H1 (cell line): ENCODE data around the gene NEGR1. TPM values are rescaled to one million over a fixed set of nuclear protein-coding genes. Genes with fewer than 3 reads are reported as not detected.

Experiments
- CTCF ChIA-PET: fragments of 300-600 bp; sonication (Branson Sonifier 250); formaldehyde crosslinking; loops from one replicate; lab custom pipeline; 2021; ENCODE audit not compliant: partially characterized antibody; lab: Charles Lee
- POLR2A ChIA-PET: fragments of 300-600 bp; sonication (Branson Sonifier 250); formaldehyde crosslinking; loops from one replicate; lab custom pipeline; 2021; ENCODE audit warnings: inconsistent platforms; ENCODE audit not compliant: partially characterized antibody; lab: Charles Lee
- DNase-seq, 2 experiments: peaks; one replicate each; pipeline versions ENCODE4 v3.0.0 to v3.0.0-alpha.2; 2010 to 2022; ENCODE audit warnings: low spot score in 2 of 2, low read depth in 1 of 2, mixed read lengths in 1 of 2
- FAIRE-seq: peaks from 2 replicates; lab custom pipeline; 2011; peaks lifted over from hg19 to GRCh38; lab: Jason Lieb, UNC
- H2AFZ ChIP-seq: 2 replicates; pipeline ENCODE4 v1.8.1; 2012; ENCODE audit warnings: low read length, inconsistent platforms
- H2AK5ac ChIP-seq: 2 replicates; pipeline ENCODE4 v1.6.1; 2013; ENCODE audit warnings: low read depth, low read length
- H2BK120ac ChIP-seq: replicated peaks from 2 replicates; pipeline ENCODE3; 2013; ENCODE audit warnings: low read depth, low read length, inconsistent platforms
- H2BK12ac ChIP-seq: 2 replicates; pipeline ENCODE4 v1.6.1; 2013; ENCODE audit warnings: low read depth, low read length
- H2BK15ac ChIP-seq: 2 replicates; pipeline ENCODE4 v1.6.1; 2013; ENCODE audit warnings: low read length
- H2BK20ac ChIP-seq: 2 replicates; pipeline ENCODE4 v1.6.1; 2013; ENCODE audit warnings: low read length
- H2BK5ac ChIP-seq: 2 replicates; pipeline ENCODE4 v1.6.1; 2013; ENCODE audit warnings: low read depth, low read length
- H3K14ac ChIP-seq: 2 replicates; pipeline ENCODE4 v1.6.1; 2013; ENCODE audit warnings: inconsistent platforms; ENCODE audit not compliant: insufficient read length
- H3K18ac ChIP-seq: 2 replicates; pipeline ENCODE4 v1.6.1; 2013; ENCODE audit warnings: low read length; ENCODE audit errors: extremely low read depth
- H3K23ac ChIP-seq: 2 replicates; pipeline ENCODE4 v1.6.1; 2013; ENCODE audit warnings: inconsistent platforms; ENCODE audit not compliant: insufficient read length
- H3K23me2 ChIP-seq: 2 replicates; pipeline ENCODE4 v1.6.1; 2013; ENCODE audit warnings: low read depth, low read length
- H3K27ac ChIP-seq: 2 replicates; pipeline ENCODE4 v1.6.1; 2011; ENCODE audit warnings: low read depth, low read length, inconsistent platforms
- H3K27me3 ChIP-seq, 4 experiments: replicated peaks in 1 of 4; 1 replicate in 1 of 4; 2 replicates in 3 of 4; pipeline versions ENCODE4 v1.6.1 to v1.8.1; 2011 to 2013; ENCODE audit warnings: low read length in 3 of 4, mild to moderate bottlenecking in 3 of 4, inconsistent platforms in 2 of 4, mixed read lengths in 2 of 4, moderate library complexity in 1 of 4; ENCODE audit not compliant: control insufficient read depth in 3 of 4, insufficient read depth in 3 of 4; ENCODE audit errors: extremely low read depth in 1 of 4
- H3K36me3 ChIP-seq, 4 experiments: 2 replicates each; pipeline versions ENCODE4 v1.6.1 to v1.8.1; 2011 to 2013; ENCODE audit warnings: mild to moderate bottlenecking in 4 of 4, low read length in 3 of 4, moderate library complexity in 2 of 4, control low read depth in 1 of 4, inconsistent platforms in 1 of 4; ENCODE audit not compliant: insufficient read depth in 4 of 4, control insufficient read depth in 2 of 4
- H3K4ac ChIP-seq: replicated peaks from 2 replicates; pipeline ENCODE3; 2013; ENCODE audit warnings: low read length, low read depth, mixed read lengths, inconsistent platforms; ENCODE audit not compliant: insufficient read length
- H3K4me1 ChIP-seq, 4 experiments: replicated peaks in 1 of 4; 1 replicate in 1 of 4; 2 replicates in 3 of 4; pipeline versions ENCODE4 v1.6.1 to v1.8.1; 2011 to 2013; ENCODE audit warnings: low read length in 3 of 4, inconsistent platforms in 2 of 4, mixed read lengths in 1 of 4; ENCODE audit not compliant: insufficient read depth in 4 of 4, control insufficient read depth in 3 of 4
- H3K4me2 ChIP-seq, 2 experiments: 2 replicates each; pipeline versions ENCODE4 v1.6.1 to v1.8.1; 2011 to 2013; ENCODE audit warnings: low read depth in 2 of 2, low read length in 2 of 2, control low read depth in 1 of 2, inconsistent platforms in 1 of 2, mild to moderate bottlenecking in 1 of 2; ENCODE audit not compliant: insufficient read depth in 1 of 2
- H3K4me3 ChIP-seq, 4 experiments: fragments of 200-600, 300-600 bp in 1 of 4; sonication (generic), shearing (Covaris generic), sonication (Bioruptor Twin) in 1 of 4; 2 replicates each; pipeline versions ENCODE4 v1.5.1 to v1.8.1; 2011 to 2016; ENCODE audit warnings: low read length in 4 of 4, low read depth in 3 of 4, control low read depth in 2 of 4, inconsistent platforms in 2 of 4, mild to moderate bottlenecking in 2 of 4, mixed read lengths in 1 of 4, moderate library complexity in 1 of 4; ENCODE audit not compliant: insufficient read depth in 2 of 4; ENCODE audit errors: extremely low read depth in 1 of 4
- H3K56ac ChIP-seq: replicated peaks from 2 replicates; pipeline ENCODE3; 2013; ENCODE audit warnings: low read depth, mild to moderate bottlenecking, mixed read lengths, low read length, inconsistent platforms; ENCODE audit not compliant: insufficient read length
- H3K79me1 ChIP-seq: 2 replicates; pipeline ENCODE4 v1.6.1; 2013; ENCODE audit warnings: low read depth, low read length, control low read depth
- H3K79me2 ChIP-seq, 2 experiments: 2 replicates each; pipeline versions ENCODE4 v1.6.1 to v1.8.1; 2012 to 2013; ENCODE audit warnings: low read length in 2 of 2, mild to moderate bottlenecking in 2 of 2, inconsistent platforms in 1 of 2; ENCODE audit not compliant: insufficient read depth in 2 of 2, control insufficient read depth in 1 of 2
- H3K9ac ChIP-seq, 4 experiments: replicated peaks in 1 of 4; 1 replicate in 1 of 4; 2 replicates in 3 of 4; pipeline versions ENCODE4 v1.6.1 to v1.8.1; 2011 to 2013; ENCODE audit warnings: low read depth in 3 of 4, low read length in 3 of 4, control low read depth in 2 of 4, mild to moderate bottlenecking in 2 of 4, moderate library complexity in 2 of 4, inconsistent platforms in 1 of 4; ENCODE audit errors: extremely low read depth in 1 of 4
- H3K9me3 ChIP-seq, 2 experiments: 2 replicates each; pipeline versions ENCODE4 v1.6.1 to v1.8.1; 2012 to 2013; ENCODE audit warnings: mild to moderate bottlenecking in 2 of 2, moderate library complexity in 2 of 2, control low read depth in 1 of 2, inconsistent platforms in 1 of 2, low read depth in 1 of 2, low read length in 1 of 2, mixed read lengths in 1 of 2; ENCODE audit not compliant: insufficient read depth in 2 of 2
- H4K20me1 ChIP-seq, 2 experiments: replicated peaks in 1 of 2; 2 replicates each; pipeline versions ENCODE3 to v1.8.1; 2011 to 2013; ENCODE audit warnings: inconsistent platforms in 2 of 2, low read length in 2 of 2, mild to moderate bottlenecking in 1 of 2; ENCODE audit not compliant: insufficient read depth in 2 of 2, control insufficient read depth in 1 of 2
- H4K5ac ChIP-seq: 2 replicates; pipeline ENCODE4 v1.6.1; 2013; ENCODE audit warnings: low read length, low read depth, mixed read lengths, inconsistent platforms; ENCODE audit not compliant: insufficient read length
- H4K8ac ChIP-seq: 2 replicates; pipeline ENCODE4 v1.8.0; 2013; ENCODE audit warnings: mild to moderate bottlenecking, moderate library complexity, low read length, inconsistent platforms; ENCODE audit not compliant: insufficient read depth; ENCODE audit errors: extremely low read depth
- H4K91ac ChIP-seq: replicated peaks from 2 replicates; pipeline ENCODE3; 2013; ENCODE audit warnings: low read length, mixed read lengths, inconsistent platforms; ENCODE audit not compliant: insufficient read length
- ATF2 ChIP-seq: IDR thresholded peaks from 2 replicates; pipeline ENCODE4 v1.6.1; 2012; ENCODE audit warnings: low read length, inconsistent platforms
- CHD1 ChIP-seq: IDR thresholded peaks from 2 replicates; pipeline ENCODE4 v1.6.1; 2012; ENCODE audit warnings: low read depth, low read length, improper control_type of control experiment
- EZH2 ChIP-seq: fragments of 200-600 bp; sonication (generic); IDR thresholded peaks from 2 replicates; pipeline ENCODE4 v1.7.1; 2012; ENCODE audit warnings: low read depth, mild to moderate bottlenecking, moderate library complexity, low read length, inconsistent platforms; ENCODE audit not compliant: severe bottlenecking
- HDAC2 ChIP-seq, 2 experiments: fragments of 300-600 bp in 1 of 2; sonication (generic) in 1 of 2; IDR thresholded peaks; 2 replicates each; pipeline ENCODE4 v1.6.1; 2011 to 2012; ENCODE audit warnings: low read depth in 2 of 2, low read length in 2 of 2, mild to moderate bottlenecking in 2 of 2, moderate library complexity in 2 of 2, borderline replicate concordance in 1 of 2, inconsistent platforms in 1 of 2
- KDM5A ChIP-seq: fragments of 200-600 bp; IDR thresholded peaks from 2 replicates; pipeline ENCODE4 v1.7.1; 2012; ENCODE audit warnings: mild to moderate bottlenecking, low read length, inconsistent platforms, mixed read lengths
- RBBP5 ChIP-seq: IDR thresholded peaks from 2 replicates; pipeline ENCODE4 v1.7.1; 2012; ENCODE audit warnings: low read depth, mild to moderate bottlenecking, inconsistent platforms, low read length, moderate library complexity, borderline replicate concordance
- RFX5 ChIP-seq: IDR thresholded peaks from 2 replicates; pipeline ENCODE4 v1.6.1; 2011; ENCODE audit warnings: low read depth, low read length, improper control_type of control experiment, borderline replicate concordance
- SIN3A ChIP-seq, 2 experiments: IDR thresholded peaks in 1 of 2; conservative IDR thresholded peaks in 1 of 2; 2 replicates each; pipeline ENCODE4 v1.6.1; 2011 to 2012; ENCODE audit warnings: low read length in 2 of 2, improper control_type of control experiment in 1 of 2, low read depth in 1 of 2, mild to moderate bottlenecking in 1 of 2
- SUZ12 ChIP-seq: fragments of 200-600 bp; sonication (generic); IDR thresholded peaks from 2 replicates; pipeline ENCODE4 v1.6.1; 2012; ENCODE audit warnings: mild to moderate bottlenecking, inconsistent platforms, low read length, moderate library complexity, mixed read lengths
- TCF12 ChIP-seq: IDR thresholded peaks from 2 replicates; pipeline ENCODE4 v1.6.1; 2011; ENCODE audit warnings: low read depth, mild to moderate bottlenecking, low read length
- YY1 ChIP-seq: IDR thresholded peaks from 2 replicates; pipeline ENCODE4 v1.6.1; 2011; ENCODE audit warnings: low read depth, mild to moderate bottlenecking, low read length
- WGBS, 2 experiments: shearing (Covaris generic) in 1 of 2; methylation state at CpG; one replicate each; pipeline versions ENCODE4 v1.1.6 to v1.1.7; 2013 to 2015; ENCODE audit warnings: low lambda C conversion rate in 2 of 2, mixed read lengths in 2 of 2, inconsistent platforms in 1 of 2, low coverage in 1 of 2, missing lambda C conversion rate in 1 of 2; ENCODE audit not compliant: insufficient replicate concordance in 2 of 2, insufficient coverage in 1 of 2, insufficient read length in 1 of 2; ENCODE audit errors: extremely low coverage in 1 of 2, missing lambda C conversion rate in 1 of 2; 5-methylcytosine and 5-hydroxymethylcytosine counted together
- polyA plus RNA-seq, 7 experiments: library from polyadenylated mRNA; depleted of rRNA in 3 of 7; stranded (reverse) in 5 of 7; unstranded in 2 of 7; fragments of >200 nt in 5 of 7; fragments of 200-250 nt in 2 of 7; gene quantifications; 1 replicate in 5 of 7; 2 replicates in 1 of 7; 4 replicates in 1 of 7; pipeline versions ENCODE4 v1.2.1 to v1.2.3, GENCODE V29; 2011 to 2013; ENCODE audit warnings: missing spikeins in 2 of 7, mixed read lengths in 2 of 7
- total RNA-seq: library from RNA; stranded (reverse); fragmentation: NEBNext Ultra II Directional; extraction: Animal tissue kit (Norgen Biotek cat#: 25700); gene quantifications from 2 replicates; pipeline ENCODE4 v1.2.1, GENCODE V29; 2021
- TF ChIP-seq, protein P1 (sequence below): IDR thresholded peaks from 2 replicates; pipeline ENCODE4 v1.6.1; 2012; ENCODE audit warnings: inconsistent platforms

NEGR1 gene
- total and polyA plus RNA-seq, 2 of the 8 experiments (the other 6 are each of a cell fraction or from before 2014, with no cell fraction given) = 0.71 to 1.3 TPM

DNA sequence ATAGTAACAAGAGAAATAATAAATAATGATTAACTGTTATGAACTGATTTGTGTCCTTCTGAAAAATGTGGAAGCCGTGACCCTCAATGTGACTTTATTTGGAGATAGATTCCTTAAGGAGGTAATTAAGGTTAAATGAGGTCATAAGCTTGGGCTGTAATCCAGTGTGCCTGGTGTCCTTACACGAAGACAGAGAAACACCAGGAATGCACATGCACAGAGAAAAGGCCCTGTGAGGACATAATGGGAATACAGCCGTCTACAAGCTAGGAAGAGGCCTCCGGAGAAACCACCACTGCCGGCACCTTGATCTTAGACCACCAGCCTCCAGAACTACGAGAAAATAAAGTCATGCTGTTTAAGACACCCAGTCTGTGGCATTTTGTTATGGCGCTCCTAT, 215.9 kb downstream of the NEGR1 start:
- Histone ChIP-seq H2BK120ac (no peak overlapping the region), H3K14ac (no peak overlapping the region), H3K56ac (no peak overlapping the region), H3K79me1 (no peaks in the 10 kb centered on the region), H2BK20ac (no peak overlapping the region), H3K9me3 (no peaks in the 10 kb centered on the region), H3K36me3 (no peaks in the 10 kb centered on the region), H3K79me2 (no peaks in the 10 kb centered on the region), H3K27me3 (no peaks in the 10 kb centered on the region), H2BK15ac (no peak overlapping the region), H3K4me1 (no peaks in the 10 kb centered on the region), H3K4me2 (no peak overlapping the region), H3K27ac (no peak overlapping the region), H3K4ac (no peak overlapping the region), H4K5ac (no peak overlapping the region), H2BK12ac (no peak overlapping the region), H3K18ac (no peak overlapping the region), H4K91ac (no peak overlapping the region), H3K9ac (no peak overlapping the region), H4K20me1 (no peaks in the 10 kb centered on the region), H3K23me2 (no peaks in the 10 kb centered on the region), H4K8ac (no peak overlapping the region; the same call in 1 of the 2 replicates), H2AFZ (no peak overlapping the region), H2AK5ac (no peak overlapping the region), H2BK5ac (no peak overlapping the region), H3K4me3 (no peak overlapping the region), H3K23ac (no peak overlapping the region)
- DNase-seq = no peak
- ChIA-PET CTCF (no interaction called here), POLR2A (no interaction called here)
- WGBS, 2 experiments = 92% methylated on average over 7 of the region's 7 CpGs; no CpG with 5 or more reads in 1 of the 2 experiments
- FAIRE-seq = no peak
- TF ChIP-seq HDAC2 (IDR thresholded peaks at IDR 0.05; ENCODE audit: borderline replicate concordance in 1 of 2, low read depth in 2 of 2, low read length in 2 of 2) (no peak), RFX5 (no peak), RBBP5 (no peak), CHD1 (no peak), ATF2 (no peak), YY1 (no peak), SUZ12 (no peak), TCF12 (no peak), EZH2 (no peak), KDM5A (no peak), SIN3A (conservative IDR thresholded peaks at IDR 0.05 in 1 of 2, IDR thresholded peaks at IDR 0.05 in 1 of 2; ENCODE audit: low read depth in 1 of 2, low read length in 2 of 2) (no peak)
- TF ChIP-seq, protein P1, sequence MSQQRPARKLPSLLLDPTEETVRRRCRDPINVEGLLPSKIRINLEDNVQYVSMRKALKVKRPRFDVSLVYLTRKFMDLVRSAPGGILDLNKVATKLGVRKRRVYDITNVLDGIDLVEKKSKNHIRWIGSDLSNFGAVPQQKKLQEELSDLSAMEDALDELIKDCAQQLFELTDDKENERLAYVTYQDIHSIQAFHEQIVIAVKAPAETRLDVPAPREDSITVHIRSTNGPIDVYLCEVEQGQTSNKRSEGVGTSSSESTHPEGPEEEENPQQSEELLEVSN = no peak
